Kidney capillary endothelial cell (primary cell): ENCODE measurements around the gene CEACAM3.
A peak's percentile ranks its signal among the peaks of the same experiment; 100 is the strongest.

Experiments
- DNase-seq: peaks from one replicate; pipeline ENCODE4 v3.0.0-alpha.2; 2018; ENCODE audit warnings: low spot score

CEACAM3 gene

DNA sequence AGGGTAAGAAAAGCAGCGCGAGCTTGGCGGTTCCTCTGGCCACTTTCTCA is 48.4 kb downstream of the CEACAM3 start, which contains the start of gene DMRTC2:
TSS of gene DMRTC2 (plus strand) at position 42 of the 50 bp plus-strand sequence. CDS start 2,387 bp downstream, outside the sequence.
- DNase-seq = no peak

GRCh38 chr19:41845051-41845590 is 48.7 kb downstream of the CEACAM3 start:
- no peak for DNase-seq

DNA sequence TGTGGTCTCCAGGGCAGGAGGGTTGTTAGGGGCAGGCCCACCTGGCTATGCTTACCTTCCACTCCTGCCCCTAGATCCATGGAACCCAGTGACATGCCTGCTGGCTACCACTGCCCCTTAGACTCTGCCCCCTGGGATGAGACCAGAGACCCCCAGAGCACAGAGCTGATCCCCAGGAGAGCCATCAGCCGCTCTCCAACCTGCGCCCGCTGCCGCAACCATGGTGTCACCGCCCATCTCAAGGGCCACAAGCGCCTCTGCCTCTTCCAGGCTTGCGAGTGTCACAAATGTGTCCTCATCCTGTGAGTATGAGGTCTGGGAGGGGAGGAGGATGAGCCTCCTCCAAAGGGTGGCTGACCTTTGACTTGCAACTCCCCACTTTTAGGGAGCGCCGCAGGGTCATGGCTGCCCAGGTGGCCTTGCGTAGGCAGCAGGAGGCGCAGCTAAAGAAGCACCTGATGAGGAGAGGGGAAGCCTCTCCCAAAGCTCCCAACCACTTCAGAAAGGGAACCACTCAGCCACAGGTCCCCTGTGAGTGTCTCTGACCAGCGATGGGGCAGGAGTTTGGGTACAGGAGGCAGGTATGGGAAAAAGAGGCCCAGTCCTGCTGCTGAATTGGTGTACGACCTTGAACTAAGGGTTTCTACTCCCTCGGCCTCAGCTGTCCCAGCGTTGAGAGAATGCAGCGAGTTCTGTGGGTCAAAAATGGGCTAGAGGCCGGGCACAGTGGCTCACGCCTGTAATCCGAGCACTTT is 51.1 kb downstream of the CEACAM3 start:
- no peak for DNase-seq

GRCh38 chr19:41848666-41849065 is 52.3 kb downstream of the CEACAM3 start:
- no peak for DNase-seq

DNA sequence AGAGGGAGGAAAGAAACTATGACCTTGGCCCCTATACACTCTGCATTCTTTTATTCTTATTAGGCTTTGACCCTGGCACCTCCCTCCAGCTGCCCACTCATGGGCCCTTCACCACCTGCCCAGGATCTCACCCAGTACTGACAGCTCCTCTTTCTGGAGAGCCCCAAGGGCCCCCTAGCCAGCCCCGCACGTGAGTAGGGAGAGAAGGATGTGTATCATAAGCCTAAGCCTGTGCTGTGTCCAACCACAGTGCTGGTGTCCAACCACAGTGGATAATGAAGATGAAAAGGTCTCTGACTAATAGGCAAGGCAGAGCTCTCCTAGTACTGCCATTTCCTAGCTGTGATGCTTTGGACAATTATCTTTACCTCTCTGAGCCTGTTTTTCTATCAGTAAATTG is 52.7 kb downstream of the CEACAM3 start:
- no peak for DNase-seq

DNA sequence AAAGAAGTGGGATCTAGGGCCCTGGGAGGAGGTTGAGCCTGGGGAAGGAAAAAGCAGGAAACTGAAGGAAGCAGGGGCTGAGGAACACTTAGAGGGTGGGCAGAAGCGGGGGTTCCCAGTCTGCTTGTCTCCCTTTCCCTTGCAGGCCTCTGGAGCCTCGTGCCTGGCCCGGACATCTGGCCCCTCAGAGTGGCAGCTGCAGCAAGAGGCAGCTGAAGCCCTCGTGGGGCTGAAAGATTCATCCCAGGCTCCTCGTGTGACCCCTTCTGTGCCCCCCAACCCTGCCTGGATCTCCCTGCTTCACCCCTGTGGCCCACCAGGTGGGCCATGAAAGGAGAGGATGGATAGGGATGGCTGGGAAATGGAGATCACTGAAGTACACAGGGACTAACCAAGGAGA is 54.0 kb downstream of the CEACAM3 start:
- DNase-seq = no peak

GRCh38 chr19:41851456-41851855 is 55.1 kb downstream of the CEACAM3 start:
- DNase-seq = no peak

GRCh38 chr19:41853344-41853743 is 57.0 kb downstream of the CEACAM3 start:
- DNase-seq = no peak

DNA sequence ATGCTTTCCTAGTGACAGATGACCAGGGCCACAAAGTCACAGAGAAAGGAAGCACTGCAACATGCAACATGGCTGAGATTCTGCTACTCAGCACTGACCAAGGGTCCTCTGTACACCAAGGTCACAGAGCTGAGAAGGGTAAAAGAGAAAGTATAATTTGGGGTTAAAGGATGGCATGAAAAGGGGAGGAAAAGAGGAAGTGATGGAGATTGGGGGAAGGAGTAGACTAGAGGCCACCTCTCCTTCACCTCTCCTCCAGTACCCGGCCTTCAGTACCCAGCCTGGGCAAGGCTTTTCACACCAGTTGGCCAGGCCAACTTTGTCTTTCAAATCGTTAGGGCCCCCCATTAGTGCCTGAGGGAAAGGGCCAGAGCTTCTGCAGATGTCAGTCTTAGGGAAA is 57.4 kb downstream of the CEACAM3 start:
- no peak for DNase-seq

- no peak for DNase-seq
Measured at GRCh38 chr19:41859213-41859617, 62.8 kb downstream of the CEACAM3 start.

DNA sequence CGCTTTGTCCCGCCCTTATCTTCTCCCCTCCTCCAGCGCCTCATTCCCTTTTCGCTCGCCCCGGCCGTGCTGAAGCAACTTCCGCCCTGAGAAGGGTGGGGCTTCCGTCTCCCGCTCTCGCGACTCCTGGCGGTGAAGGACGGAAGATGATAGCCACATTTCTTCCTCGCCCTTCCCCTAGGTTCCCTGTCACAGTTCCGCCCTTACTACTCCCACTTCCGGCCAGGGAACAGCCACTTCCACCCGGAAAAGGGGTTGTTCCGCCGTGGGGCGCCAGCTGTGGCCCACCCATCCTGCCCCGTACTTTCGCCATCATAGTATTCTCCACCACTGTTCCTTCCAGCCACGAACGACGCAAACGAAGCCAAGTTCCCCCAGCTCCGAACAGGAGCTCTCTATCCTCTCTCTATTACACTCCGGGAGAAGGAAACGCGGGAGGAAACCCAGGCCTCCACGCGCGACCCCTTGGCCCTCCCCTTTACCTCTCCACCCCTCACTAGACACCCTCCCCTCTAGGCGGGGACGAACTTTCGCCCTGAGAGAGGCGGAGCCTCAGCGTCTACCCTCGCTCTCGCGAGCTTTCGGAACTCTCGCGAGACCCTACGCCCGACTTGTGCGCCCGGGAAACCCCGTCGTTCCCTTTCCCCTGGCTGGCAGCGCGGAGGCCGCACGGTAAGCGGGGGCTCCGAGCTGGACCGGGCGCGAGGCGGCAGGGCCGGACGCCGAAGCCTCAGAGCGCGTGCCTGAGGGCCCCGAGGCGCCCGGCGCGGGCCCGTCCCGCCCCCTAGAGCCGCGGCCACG is 63.4 kb downstream of the CEACAM3 start, which contains the start of gene RPS19:
TSS of gene RPS19 (plus strand) at position 638 of the 801 bp plus-strand sequence. CDS start 520 bp downstream, outside the sequence.
- DNase-seq = peak; percentile 97

- no peak for DNase-seq
Measured at GRCh38 chr19:41860419-41861115, 64.2 kb downstream of the CEACAM3 start.
